Fibroblast of lung (primary cell): ENCODE measurements around the gene VGLL3. TPM values are rescaled to one million over a fixed set of nuclear protein-coding genes. Genes with fewer than 3 reads are reported as not detected.
"Not testable (repeated sequence)": the region's sequence is repeated elsewhere in the genome, so short reads cannot be mapped to it uniquely, and the experiment has no call there.

ENCODE experiments used
- DNase-seq, 2 donors: peaks; one replicate each; pipeline versions ENCODE4 v3.0.0 to v3.0.0-alpha.2; 2010; ENCODE audit warnings: low read depth in 2 of 2
- H2AFZ ChIP-seq: 2 replicates; pipeline ENCODE4 v1.5.1; 2012; ENCODE audit warnings: low read length, control low read depth, inconsistent platforms
- H3K27ac ChIP-seq: 2 replicates; pipeline ENCODE4 v1.5.1; 2011; ENCODE audit warnings: low read length, control low read depth; ENCODE audit not compliant: insufficient read depth
- H3K27me3 ChIP-seq: 2 replicates; pipeline ENCODE4 v1.5.1; 2011; ENCODE audit warnings: mild to moderate bottlenecking, low read length; ENCODE audit not compliant: control insufficient read depth, insufficient read depth
- H3K36me3 ChIP-seq: 2 replicates; pipeline ENCODE4 v1.5.1; 2011; ENCODE audit warnings: low read length; ENCODE audit not compliant: control insufficient read depth, insufficient read depth
- H3K4me1 ChIP-seq: 2 replicates; pipeline ENCODE4 v1.5.1; 2011; ENCODE audit warnings: low read length; ENCODE audit not compliant: control insufficient read depth, insufficient read depth; ENCODE audit errors: extremely low read depth
- H3K4me2 ChIP-seq: 2 replicates; pipeline ENCODE4 v1.5.1; 2011; ENCODE audit warnings: low read length, control low read depth; ENCODE audit not compliant: insufficient read depth; ENCODE audit errors: extremely low read depth
- H3K4me3 ChIP-seq, 4 experiments: fragments of 200-600 bp in 1 of 4; sonication (generic) in 1 of 4; replicated peaks in 1 of 4; 2 replicates each; pipeline ENCODE4 v1.5.1; 2011 to 2016; ENCODE audit warnings: low read length in 4 of 4, low read depth in 3 of 4, mild to moderate bottlenecking in 3 of 4, control low read depth in 2 of 4, inconsistent platforms in 1 of 4, mixed read lengths in 1 of 4; ENCODE audit not compliant: insufficient read depth in 1 of 4; ENCODE audit errors: control extremely low read depth in 1 of 4
- H3K79me2 ChIP-seq: 2 replicates; pipeline ENCODE4 v1.5.1; 2012; ENCODE audit warnings: mild to moderate bottlenecking, low read length, inconsistent platforms; ENCODE audit not compliant: control insufficient read depth, insufficient read depth
- H3K9ac ChIP-seq: 2 replicates; pipeline ENCODE4 v1.5.1; 2011; ENCODE audit warnings: mild to moderate bottlenecking, low read length, control low read depth; ENCODE audit not compliant: insufficient read depth
- H3K9me3 ChIP-seq: 2 replicates; pipeline ENCODE4 v1.5.1; 2012; ENCODE audit warnings: low read depth, low read length; ENCODE audit not compliant: control insufficient read depth, insufficient read depth
- H4K20me1 ChIP-seq: 2 replicates; pipeline ENCODE4 v1.5.1; 2011; ENCODE audit warnings: low read length; ENCODE audit not compliant: control insufficient read depth, insufficient read depth; ENCODE audit errors: extremely low read depth
- EZH2 ChIP-seq: IDR thresholded peaks from 2 replicates; pipeline ENCODE4 v1.5.1; 2012; ENCODE audit warnings: low read length, control low read depth, mild to moderate bottlenecking; ENCODE audit errors: missing control alignments
- polyA plus RNA-seq, 2 donors: library from polyadenylated mRNA; depleted of rRNA in 1 of 2; stranded (reverse) in 1 of 2; unstranded in 1 of 2; fragments of >200 nt; gene quantifications; 2 replicates each; pipeline ENCODE4 v1.2.1, GENCODE V29; 2011 to 2012; ENCODE audit warnings: missing spikeins in 1 of 2
- total RNA-seq: library from RNA; depleted of rRNA; stranded (reverse); fragments of >200 nt; gene quantifications from 2 replicates; pipeline ENCODE4 v1.2.1, GENCODE V29; 2014
- TF ChIP-seq, protein P1 (sequence below), 2 donors: IDR thresholded peaks in 1 of 2; conservative IDR thresholded peaks in 1 of 2; 1 replicate in 1 of 2; 2 replicates in 1 of 2; pipeline ENCODE4 v1.5.1; 2011 to 2012; ENCODE audit warnings: low read length in 2 of 2, control low read depth in 1 of 2, inconsistent platforms in 1 of 2, low read depth in 1 of 2, mild to moderate bottlenecking in 1 of 2

VGLL3 gene
- total and polyA plus RNA-seq, 2 donors (not counting 1 experiment from before 2014, with no cell fraction given), result 53.7 to 222 TPM

DNA sequence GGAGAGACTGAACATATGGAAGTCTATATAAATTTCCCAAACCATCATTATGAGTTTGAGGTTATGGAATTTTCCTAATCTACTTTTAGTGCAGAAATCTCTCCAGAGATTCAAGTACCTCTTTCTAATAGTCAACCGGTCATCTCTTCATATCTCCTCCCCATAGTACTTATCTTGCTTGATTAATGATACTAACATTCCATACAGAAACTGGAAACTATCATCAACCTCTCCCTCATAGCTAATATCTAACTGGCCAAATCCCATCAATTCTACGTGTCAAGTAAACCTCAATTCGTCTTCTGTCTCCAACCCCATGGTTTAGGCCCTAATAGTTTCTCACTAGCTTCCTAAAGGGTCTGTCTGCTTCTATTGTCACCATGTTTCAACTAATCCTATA lies 44.4 kb upstream of the VGLL3 start:
- TF ChIP-seq, protein P1, sequence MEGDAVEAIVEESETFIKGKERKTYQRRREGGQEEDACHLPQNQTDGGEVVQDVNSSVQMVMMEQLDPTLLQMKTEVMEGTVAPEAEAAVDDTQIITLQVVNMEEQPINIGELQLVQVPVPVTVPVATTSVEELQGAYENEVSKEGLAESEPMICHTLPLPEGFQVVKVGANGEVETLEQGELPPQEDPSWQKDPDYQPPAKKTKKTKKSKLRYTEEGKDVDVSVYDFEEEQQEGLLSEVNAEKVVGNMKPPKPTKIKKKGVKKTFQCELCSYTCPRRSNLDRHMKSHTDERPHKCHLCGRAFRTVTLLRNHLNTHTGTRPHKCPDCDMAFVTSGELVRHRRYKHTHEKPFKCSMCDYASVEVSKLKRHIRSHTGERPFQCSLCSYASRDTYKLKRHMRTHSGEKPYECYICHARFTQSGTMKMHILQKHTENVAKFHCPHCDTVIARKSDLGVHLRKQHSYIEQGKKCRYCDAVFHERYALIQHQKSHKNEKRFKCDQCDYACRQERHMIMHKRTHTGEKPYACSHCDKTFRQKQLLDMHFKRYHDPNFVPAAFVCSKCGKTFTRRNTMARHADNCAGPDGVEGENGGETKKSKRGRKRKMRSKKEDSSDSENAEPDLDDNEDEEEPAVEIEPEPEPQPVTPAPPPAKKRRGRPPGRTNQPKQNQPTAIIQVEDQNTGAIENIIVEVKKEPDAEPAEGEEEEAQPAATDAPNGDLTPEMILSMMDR (conservative IDR thresholded peaks at IDR 0.05 in 1 of 2, IDR thresholded peaks at IDR 0.05 in 1 of 2; ENCODE audit: low read depth in 1 of 2, low read length in 2 of 2), result no peak
- TF ChIP-seq EZH2, result no peak
- peak in 1 of 2 donors; percentile 5 for DNase-seq
- H3K27me3 ChIP-seq, result no peaks in the 10 kb centered on the region
- H3K4me3 ChIP-seq, result no peak overlapping the region
- no peak overlapping the region for H3K27ac ChIP-seq
- no peaks in the 10 kb centered on the region for H3K9me3 ChIP-seq
- H3K36me3 ChIP-seq, result no peaks in the 10 kb centered on the region
- H3K4me1 ChIP-seq, result no peaks in the 10 kb centered on the region
- H3K9ac ChIP-seq, result no peak overlapping the region
- H4K20me1 ChIP-seq, result no peaks in the 10 kb centered on the region
- H3K79me2 ChIP-seq, result no peaks in the 10 kb centered on the region
- no peak overlapping the region for H2AFZ ChIP-seq
- no peak overlapping the region for H3K4me2 ChIP-seq

- no peak overlapping the region for H3K4me3 ChIP-seq
- H3K36me3 ChIP-seq, result no peaks in the 10 kb centered on the region
- H3K79me2 ChIP-seq, result no peaks in the 10 kb centered on the region
- H3K9me3 ChIP-seq, result no peaks in the 10 kb centered on the region
- H4K20me1 ChIP-seq, result no peaks in the 10 kb centered on the region
- no peak overlapping the region for H3K4me2 ChIP-seq
- no peaks in the 10 kb centered on the region for H3K4me1 ChIP-seq
- no peaks in the 10 kb centered on the region for H3K27me3 ChIP-seq
- no peak for TF ChIP-seq EZH2
- TF ChIP-seq, protein P1 (conservative IDR thresholded peaks at IDR 0.05 in 1 of 2, IDR thresholded peaks at IDR 0.05 in 1 of 2; ENCODE audit: low read depth in 1 of 2, low read length in 2 of 2), result no peak
- H2AFZ ChIP-seq, result no peak overlapping the region
- H3K27ac ChIP-seq, result no peak overlapping the region
- no peak overlapping the region for H3K9ac ChIP-seq
- no peak for DNase-seq
Measured at GRCh38 chr3:87033205-87033604, 42.3 kb upstream of the VGLL3 start.

- H3K9ac ChIP-seq, result no peak overlapping the region
- H3K79me2 ChIP-seq, result no peaks in the 10 kb centered on the region
- no peaks in the 10 kb centered on the region for H3K27me3 ChIP-seq
- DNase-seq, result peak in 1 of 2 donors; percentile 19
- H3K36me3 ChIP-seq, result no peaks in the 10 kb centered on the region
- no peak overlapping the region for H3K4me3 ChIP-seq
- TF ChIP-seq EZH2, result no peak
- TF ChIP-seq, protein P1 (conservative IDR thresholded peaks at IDR 0.05 in 1 of 2, IDR thresholded peaks at IDR 0.05 in 1 of 2; ENCODE audit: low read depth in 1 of 2, low read length in 2 of 2), result no peak
- H4K20me1 ChIP-seq, result no peaks in the 10 kb centered on the region
- H3K9me3 ChIP-seq, result no peaks in the 10 kb centered on the region
- no peak overlapping the region for H3K4me2 ChIP-seq
- H3K27ac ChIP-seq, result no peak overlapping the region
- no peak overlapping the region for H2AFZ ChIP-seq
- H3K4me1 ChIP-seq, result no peaks in the 10 kb centered on the region
Measured at GRCh38 chr3:87025661-87026645, 35.0 kb upstream of the VGLL3 start.

DNA sequence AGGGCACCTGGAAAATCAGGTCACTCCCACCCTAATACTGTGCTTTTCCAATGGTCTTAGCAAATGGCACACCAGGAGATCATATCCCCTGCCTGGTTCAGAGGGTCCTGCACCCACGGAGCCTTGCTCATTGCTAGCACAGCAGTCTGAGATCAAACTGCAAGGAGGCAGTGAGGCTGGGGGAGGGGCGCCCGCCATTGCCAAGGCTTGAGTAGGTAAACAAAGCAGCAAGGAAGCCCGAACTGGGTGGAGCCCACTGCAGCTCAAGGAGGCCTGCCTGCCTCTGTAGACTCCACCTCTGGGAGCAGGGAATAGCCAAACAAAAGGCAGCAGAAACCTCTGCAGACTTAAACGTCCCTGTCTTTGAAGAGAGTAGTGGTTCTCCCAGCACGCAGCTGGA lies 26.4 kb upstream of the VGLL3 start:
- not testable (repeated sequence) for H3K4me1 ChIP-seq, H3K4me3 ChIP-seq, H3K79me2 ChIP-seq, DNase-seq, H3K36me3 ChIP-seq, H3K27ac ChIP-seq, H3K27me3 ChIP-seq, H3K9me3 ChIP-seq, H4K20me1 ChIP-seq, H3K4me2 ChIP-seq, H3K9ac ChIP-seq, H2AFZ ChIP-seq
